ENCODE results near the gene PLSCR3. TPM values are rescaled to one million over a fixed set of nuclear protein-coding genes. Genes with fewer than 3 reads are reported as not detected.

PLSCR3 gene
- total RNA-seq, 1 experiment from 2014 or later = 43.8 TPM

GRCh38 chr17:7423679-7424078 is 29.4 kb upstream of the PLSCR3 start:
- Histone ChIP-seq H3K9me2 (ENCODE audit: insufficient read depth) (no peaks in the 10 kb centered on the region), H3K4me2 (ENCODE audit: low read length) (no peak overlapping the region), H3K4me3 (replicated peaks in 1 of 2; ENCODE audit: low read depth in 1 of 2, low read length in 2 of 2) (no peak overlapping the region), H3K27me3 (ENCODE audit: insufficient read depth, low read length) (no peaks in the 10 kb centered on the region), H4K20me1 (ENCODE audit: insufficient read depth) (no peaks in the 10 kb centered on the region), H3K9ac (ENCODE audit: low read length) (no peak overlapping the region), H3K79me2 (ENCODE audit: insufficient read depth, low read length) (no peaks in the 10 kb centered on the region), H3K4me1 (ENCODE audit: control insufficient read depth in 1 of 2, insufficient read depth in 2 of 2, low read length in 2 of 2) (no peaks in the 10 kb centered on the region), H3K9me3 (ENCODE audit: control insufficient read depth in 1 of 2, insufficient read depth in 1 of 2, low read depth in 1 of 2, low read length in 2 of 2) (no peaks in the 10 kb centered on the region), H2AFZ (ENCODE audit: low read depth, low read length, poor library complexity, severe bottlenecking) (no peak overlapping the region), H3K27ac (ENCODE audit: low read depth, low read length) (no peak overlapping the region), H3K36me3 (ENCODE audit: control insufficient read depth in 1 of 2, insufficient read depth in 2 of 2, low read length in 2 of 2) (no peaks in the 10 kb centered on the region)
- TF ChIP-seq EZH2 (IDR thresholded peaks at IDR 0.05) = no peak
- TF ChIP-seq FOSL1 (IDR thresholded peaks at IDR 0.05; ENCODE audit: low read depth) = no peak
- no peak for TF ChIP-seq CTCF (IDR thresholded peaks at IDR 0.05 in 2 of 3, conservative IDR thresholded peaks at IDR 0.05 in 1 of 3; ENCODE audit: borderline replicate concordance in 1 of 3, insufficient read depth in 1 of 3, low read depth in 2 of 3, low read length in 2 of 3)
- TF ChIP-seq JUND (IDR thresholded peaks at IDR 0.05) = no peak
- TF ChIP-seq TCF7L2 (IDR thresholded peaks at IDR 0.05; ENCODE audit: borderline replicate concordance, extremely low read depth, insufficient read depth, insufficient read length) = no peak
- TF ChIP-seq SP1 (IDR thresholded peaks at IDR 0.05; ENCODE audit: low read depth) = no peak
- TF ChIP-seq SRF (IDR thresholded peaks at IDR 0.05; ENCODE audit: low read depth) = no peak
- no peak for TF ChIP-seq POLR2A (IDR thresholded peaks at IDR 0.05; ENCODE audit: borderline replicate concordance, extremely low read depth, insufficient read depth, insufficient read length)
- TF ChIP-seq EGR1 (IDR thresholded peaks at IDR 0.05; ENCODE audit: low read depth) = no peak
- no peak for TF ChIP-seq POLR2AphosphoS5 (IDR thresholded peaks at IDR 0.05; ENCODE audit: low read depth, low read length)
- no peak for TF ChIP-seq YY1 (IDR thresholded peaks at IDR 0.05; ENCODE audit: extremely low read depth, insufficient replicate concordance, low read depth, low read length)
- no peak for TF ChIP-seq CEBPB (IDR thresholded peaks at IDR 0.05; ENCODE audit: low read depth)
- TF ChIP-seq ZNF274 (IDR thresholded peaks at IDR 0.05; ENCODE audit: low read depth, low read length) = no peak
- no peak for TF ChIP-seq SIN3A (IDR thresholded peaks at IDR 0.05; ENCODE audit: low read depth)
- TF ChIP-seq, protein P1, sequence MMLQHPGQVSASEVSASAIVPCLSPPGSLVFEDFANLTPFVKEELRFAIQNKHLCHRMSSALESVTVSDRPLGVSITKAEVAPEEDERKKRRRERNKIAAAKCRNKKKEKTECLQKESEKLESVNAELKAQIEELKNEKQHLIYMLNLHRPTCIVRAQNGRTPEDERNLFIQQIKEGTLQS (IDR thresholded peaks at IDR 0.05) = no peak
- POLR2A ChIA-PET = no interaction called here
- intact Hi-C loops (cut with micrococcal nuclease) = no loop called here
- CTCF ChIA-PET = no interaction called here
- no peak for ATAC-seq
- no TSS peak for BruUV-seq (replicated peaks)
- no peak for DNase-seq (ENCODE audit: low read depth, low spot score)
- RAD21 ChIA-PET (ENCODE audit: low non-redundant PET in 1 of 2, low total read pairs in 2 of 2, uncharacterized antibody in 2 of 2, unreplicated experiment in 2 of 2) = no interaction called here
